Esophagus muscularis mucosa (tissue), 3 donors: Measurements from ENCODE around the gene GOLGA5.
"Not testable (repeated sequence)": the region's sequence is repeated elsewhere in the genome, so short reads cannot be mapped to it uniquely, and the experiment has no call there.

ENCODE experiments used
- POLR2A ChIP-seq: fragments of 450-650 bp; IDR thresholded peaks from one replicate; pipeline ENCODE4 v1.6.1; 2017; ENCODE audit warnings: antibody characterized with exemption, moderate library complexity, mild to moderate bottlenecking, low read depth
- TF ChIP-seq, protein P1 (sequence below), 3 experiments: fragments of 200-600 bp in 2 of 3; fragments of 450-650 bp in 1 of 3; sonication (generic) in 2 of 3; IDR thresholded peaks; one replicate each; pipeline ENCODE4 v1.5.1; 2017 to 2019; ENCODE audit warnings: antibody characterized with exemption in 3 of 3, mild to moderate bottlenecking in 2 of 3, moderate library complexity in 1 of 3

GRCh38 chr14:92763666-92764631 lies 30.2 kb upstream of the GOLGA5 start:
- TF ChIP-seq, protein P1, sequence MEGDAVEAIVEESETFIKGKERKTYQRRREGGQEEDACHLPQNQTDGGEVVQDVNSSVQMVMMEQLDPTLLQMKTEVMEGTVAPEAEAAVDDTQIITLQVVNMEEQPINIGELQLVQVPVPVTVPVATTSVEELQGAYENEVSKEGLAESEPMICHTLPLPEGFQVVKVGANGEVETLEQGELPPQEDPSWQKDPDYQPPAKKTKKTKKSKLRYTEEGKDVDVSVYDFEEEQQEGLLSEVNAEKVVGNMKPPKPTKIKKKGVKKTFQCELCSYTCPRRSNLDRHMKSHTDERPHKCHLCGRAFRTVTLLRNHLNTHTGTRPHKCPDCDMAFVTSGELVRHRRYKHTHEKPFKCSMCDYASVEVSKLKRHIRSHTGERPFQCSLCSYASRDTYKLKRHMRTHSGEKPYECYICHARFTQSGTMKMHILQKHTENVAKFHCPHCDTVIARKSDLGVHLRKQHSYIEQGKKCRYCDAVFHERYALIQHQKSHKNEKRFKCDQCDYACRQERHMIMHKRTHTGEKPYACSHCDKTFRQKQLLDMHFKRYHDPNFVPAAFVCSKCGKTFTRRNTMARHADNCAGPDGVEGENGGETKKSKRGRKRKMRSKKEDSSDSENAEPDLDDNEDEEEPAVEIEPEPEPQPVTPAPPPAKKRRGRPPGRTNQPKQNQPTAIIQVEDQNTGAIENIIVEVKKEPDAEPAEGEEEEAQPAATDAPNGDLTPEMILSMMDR (IDR thresholded peaks at IDR 0.05): not testable (repeated sequence)
- not testable (repeated sequence) for TF ChIP-seq POLR2A
